Activated T-helper 1 cell treated with anti-CD3 and anti-CD28 coated beads, Interleukin-2, amount 50 U/mL, for 16 hours (primary cell): ENCODE measurements around the gene ENTPD3.
A peak's percentile ranks its signal among the peaks of the same experiment; 100 is the strongest.
"Not testable (repeated sequence)": the region's sequence is repeated elsewhere in the genome, so short reads cannot be mapped to it uniquely, and the experiment has no call there.

Experiments used
- DNase-seq, 2 donors: peaks; one replicate each; pipeline ENCODE4 v3.0.0-alpha.2; 2020; ENCODE audit warnings: low read depth in 1 of 2, low spot score in 1 of 2

Gene ENTPD3

GRCh38 chr3:40458473-40458872, 71.5 kb downstream of the ENTPD3 start:
- no peak for DNase-seq

DNA sequence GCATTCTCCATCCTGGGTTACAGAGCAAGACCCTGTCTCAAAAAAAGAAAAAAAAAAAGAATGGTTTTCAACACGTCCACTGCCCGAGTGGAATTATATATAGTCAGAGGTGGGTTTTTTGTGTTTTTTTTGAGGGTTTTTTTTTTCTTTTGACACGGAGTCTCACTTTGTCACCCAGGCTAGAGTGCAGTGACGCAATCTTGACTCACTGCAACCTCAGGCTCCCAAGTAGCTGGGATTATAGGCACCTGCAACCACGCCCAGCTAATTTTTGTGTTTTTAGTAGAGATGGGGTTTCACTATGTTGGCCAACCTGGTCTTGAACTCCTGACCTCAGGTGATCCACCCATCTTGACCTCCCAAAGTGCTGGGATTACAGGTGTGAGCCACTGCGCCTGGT, 73.5 kb downstream of the ENTPD3 start:
- DNase-seq: not testable (repeated sequence)

DNA sequence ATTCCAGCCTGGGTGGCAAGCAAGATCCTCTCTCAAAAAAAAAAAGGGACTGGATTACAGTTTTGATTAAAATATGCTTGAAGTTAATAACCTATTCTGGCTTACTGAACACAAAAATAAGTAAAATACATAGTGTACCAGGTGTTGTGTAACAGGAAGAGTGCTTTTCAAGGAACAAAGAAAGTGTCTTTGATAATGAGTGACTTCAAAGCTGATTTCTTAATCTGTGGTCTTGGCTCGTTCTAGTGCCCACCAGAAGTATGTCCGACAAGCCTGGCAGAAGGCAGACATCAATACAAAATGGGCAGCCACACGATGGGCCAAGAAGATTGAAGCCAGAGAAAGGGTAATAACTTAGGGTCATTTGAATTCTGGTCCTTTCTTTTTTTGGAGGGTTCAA, 74.2 kb downstream of the ENTPD3 start:
- no peak for DNase-seq

- not testable (repeated sequence) for DNase-seq
Measured at GRCh38 chr3:40462838-40463237, 75.9 kb downstream of the ENTPD3 start.

DNA sequence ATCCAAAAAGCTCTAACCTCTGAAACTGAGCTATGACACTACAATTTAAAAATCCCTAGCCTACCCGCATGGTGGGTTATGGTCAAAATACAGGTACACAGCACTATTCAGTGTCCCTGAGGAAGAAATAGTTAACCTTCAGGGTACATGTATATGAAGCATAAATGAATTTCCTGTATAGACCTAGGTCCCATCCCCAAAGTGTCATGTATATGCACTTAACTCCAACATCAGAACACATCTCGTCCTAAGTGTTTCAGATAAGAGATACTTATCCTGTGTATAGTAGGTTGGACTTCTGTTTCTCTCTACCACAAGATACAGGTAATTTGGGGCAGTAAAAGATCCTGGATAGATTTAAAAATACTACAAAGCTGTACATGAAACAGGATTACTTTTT, 76.6 kb downstream of the ENTPD3 start:
- no peak for DNase-seq

GRCh38 chr3:40464339-40465110, 77.5 kb downstream of the ENTPD3 start:
- DNase-seq: no peak

GRCh38 chr3:40465111-40465407, 78.1 kb downstream of the ENTPD3 start:
- no peak for DNase-seq

GRCh38 chr3:40465456-40465855, 78.5 kb downstream of the ENTPD3 start:
- no peak for DNase-seq

DNA sequence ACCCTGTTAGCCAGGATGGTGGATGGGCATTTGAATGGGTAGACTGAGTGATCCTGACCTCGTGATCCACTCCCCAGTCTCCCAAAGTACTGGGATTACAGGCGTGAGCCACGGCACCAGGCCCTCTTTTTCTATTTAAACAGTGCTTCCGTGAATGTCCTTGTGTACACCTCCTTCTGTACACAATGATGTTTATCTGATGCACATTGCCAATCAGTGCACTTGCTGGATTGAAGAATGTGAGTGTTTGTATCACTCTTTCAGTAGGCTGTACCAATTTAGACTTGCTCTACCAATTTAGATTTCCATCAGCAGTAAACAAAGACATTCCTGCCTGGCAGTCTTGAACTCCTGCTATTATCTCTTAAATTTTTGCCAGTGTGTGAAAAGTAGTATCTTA, 81.0 kb downstream of the ENTPD3 start:
- no peak for DNase-seq

DNA sequence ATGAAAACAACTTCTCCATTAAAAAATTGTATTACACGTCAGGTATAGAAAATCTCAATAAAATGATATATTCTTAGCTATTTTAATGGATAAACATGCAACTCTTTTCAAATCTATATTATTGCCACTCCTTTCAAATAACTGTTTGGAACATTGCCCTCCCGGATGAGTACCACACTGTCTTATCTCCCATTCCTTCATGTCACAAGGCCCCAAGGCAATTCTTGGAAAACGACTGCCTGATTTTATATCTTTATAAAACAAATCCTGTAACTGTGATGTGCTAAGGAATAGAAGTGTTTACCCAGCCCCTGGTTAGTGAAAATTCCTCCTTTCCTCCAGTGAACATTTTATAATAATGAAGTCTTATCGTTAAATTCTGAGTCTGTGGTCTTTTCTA, 83.7 kb downstream of the ENTPD3 start:
- no peak for DNase-seq

- DNase-seq: peak; percentile 15 to 32
Measured at GRCh38 chr3:40476478-40477470, 89.8 kb downstream of the ENTPD3 start, which contains the start of gene ZNF619. Gene ZNF619 (plus strand): TSS chr3:40477122. CDS start chr3:40477980, 858 bp downstream.

DNA sequence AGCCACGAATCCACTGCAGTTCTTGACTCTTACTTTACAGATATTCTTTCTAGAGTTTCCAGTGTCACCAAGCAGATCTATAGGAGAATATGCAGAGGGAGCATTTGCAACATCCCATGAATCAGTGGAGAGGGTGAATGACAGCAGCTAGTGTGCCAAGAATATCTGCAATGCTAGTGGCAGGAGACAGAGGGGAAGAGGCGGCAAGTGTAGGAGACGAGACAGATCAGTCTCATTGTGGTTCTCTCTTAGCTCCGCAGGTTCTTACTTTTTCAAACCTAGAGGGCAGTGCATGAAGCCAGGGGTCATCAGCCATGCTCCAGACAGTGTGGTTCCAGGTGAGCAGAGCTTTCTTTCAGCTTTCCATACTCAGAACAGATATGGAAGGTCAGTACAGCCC, 90.7 kb downstream of the ENTPD3 start:
- DNase-seq: no peak
